CD14-positive monocyte (primary cell): ENCODE data around the gene HMX1. TPM values are rescaled to one million over a fixed set of nuclear protein-coding genes. Genes with fewer than 3 reads are reported as not detected.

Source experiments
- DNase-seq, 3 donors: peaks; one replicate each; pipeline ENCODE4 v3.0.0-alpha.2; 2011 to 2022
- H2AFZ ChIP-seq: 2 replicates; pipeline ENCODE4 v1.6.0; 2012; ENCODE audit warnings: mild to moderate bottlenecking, low read depth, low read length, inconsistent platforms; ENCODE audit not compliant: insufficient read depth, poor library complexity, severe bottlenecking
- H3K27ac ChIP-seq, 2 donors: 1 replicate in 1 of 2; 2 replicates in 1 of 2; pipeline ENCODE4 v1.5.1; 2012 to 2013; ENCODE audit warnings: low read length in 2 of 2, control low read depth in 1 of 2, inconsistent platforms in 1 of 2, low read depth in 1 of 2, mild to moderate bottlenecking in 1 of 2
- H3K27me3 ChIP-seq, 2 donors: one replicate each; pipeline versions ENCODE4 v1.6.0 to v1.6.1; 2011 to 2013; ENCODE audit warnings: low read length in 2 of 2; ENCODE audit not compliant: control insufficient read depth in 2 of 2, insufficient read depth in 2 of 2
- H3K36me3 ChIP-seq, 2 donors: replicated peaks in 1 of 2; 1 replicate in 1 of 2; 2 replicates in 1 of 2; pipeline versions ENCODE4 v1.5.1 to v1.6.1; 2012 to 2013; ENCODE audit warnings: low read length in 2 of 2, control low read depth in 1 of 2, inconsistent platforms in 1 of 2, mild to moderate bottlenecking in 1 of 2; ENCODE audit not compliant: insufficient read depth in 2 of 2, control insufficient read depth in 1 of 2
- H3K4me1 ChIP-seq, 2 donors: 1 replicate in 1 of 2; 2 replicates in 1 of 2; pipeline versions ENCODE4 v1.5.1 to v1.6.1; 2012 to 2013; ENCODE audit warnings: low read length in 2 of 2, control low read depth in 1 of 2, inconsistent platforms in 1 of 2, mild to moderate bottlenecking in 1 of 2, moderate library complexity in 1 of 2; ENCODE audit not compliant: insufficient read depth in 2 of 2, control insufficient read depth in 1 of 2
- H3K4me2 ChIP-seq: replicated peaks from 2 replicates; pipeline ENCODE3; 2012; ENCODE audit warnings: low read length, moderate library complexity, mild to moderate bottlenecking; ENCODE audit not compliant: poor library complexity, severe bottlenecking; ENCODE audit errors: extremely low read depth
- H3K4me3 ChIP-seq, 3 experiments: fragments of 200-600 bp in 1 of 3; sonication (generic) in 1 of 3; replicated peaks in 1 of 3; 1 replicate in 2 of 3; 2 replicates in 1 of 3; pipeline ENCODE4 v1.5.1; 2011 to 2013; ENCODE audit warnings: low read length in 3 of 3, mild to moderate bottlenecking in 3 of 3, control low read depth in 2 of 3, low read depth in 2 of 3, inconsistent platforms in 1 of 3, moderate library complexity in 1 of 3
- H3K79me2 ChIP-seq: 2 replicates; pipeline ENCODE4 v1.6.0; 2012; ENCODE audit warnings: mild to moderate bottlenecking, control low read depth, inconsistent platforms, low read length, moderate library complexity; ENCODE audit not compliant: insufficient read depth
- H3K9ac ChIP-seq: 2 replicates; pipeline ENCODE4 v1.6.0; 2017; ENCODE audit warnings: low read length, mild to moderate bottlenecking; ENCODE audit not compliant: insufficient read depth, poor library complexity, severe bottlenecking
- H3K9me3 ChIP-seq, 2 donors: replicated peaks in 1 of 2; 1 replicate in 1 of 2; 2 replicates in 1 of 2; pipeline versions ENCODE4 v1.5.1 to v1.6.1; 2012 to 2013; ENCODE audit warnings: low read length in 2 of 2, control low read depth in 1 of 2; ENCODE audit not compliant: control insufficient read depth in 1 of 2, insufficient read depth in 1 of 2
- H4K20me1 ChIP-seq: 2 replicates; pipeline ENCODE4 v1.6.0; 2012; ENCODE audit warnings: mild to moderate bottlenecking, low read length, control low read depth, moderate library complexity; ENCODE audit not compliant: insufficient read depth
- H3K27ac Mint-ChIP-seq, 7 donors: one replicate each; pipeline ENCODE4 v1.8.0; 2020; ENCODE audit warnings: mild to moderate bottlenecking in 7 of 7, mixed read lengths in 7 of 7, moderate library complexity in 6 of 7, inconsistent platforms in 2 of 7
- H3K27me3 Mint-ChIP-seq, 3 donors: one replicate each; pipeline ENCODE4 v1.8.0; 2021 to 2022; ENCODE audit warnings: low read depth in 3 of 3, mild to moderate bottlenecking in 3 of 3, mixed read lengths in 3 of 3, moderate library complexity in 3 of 3, inconsistent platforms in 1 of 3
- H3K36me3 Mint-ChIP-seq, 2 donors: one replicate each; pipeline ENCODE4 v1.8.0; 2020; ENCODE audit warnings: mixed read lengths in 2 of 2, inconsistent platforms in 1 of 2, mild to moderate bottlenecking in 1 of 2
- H3K4me1 Mint-ChIP-seq: one replicate; pipeline ENCODE4 v1.8.0; 2020; ENCODE audit warnings: mild to moderate bottlenecking, mixed read lengths
- H3K4me3 Mint-ChIP-seq, 2 donors: one replicate each; pipeline ENCODE4 v1.8.0; 2020; ENCODE audit warnings: mild to moderate bottlenecking in 2 of 2, mixed read lengths in 2 of 2, moderate library complexity in 1 of 2
- H3K9me3 Mint-ChIP-seq, 7 donors: one replicate each; pipeline ENCODE4 v1.8.0; 2020 to 2022; ENCODE audit warnings: mixed read lengths in 7 of 7, mild to moderate bottlenecking in 6 of 7, moderate library complexity in 6 of 7, inconsistent platforms in 2 of 7
- WGBS: methylation state at CpG from one replicate; pipeline ENCODE4 v1.1.5; 2013; ENCODE audit warnings: missing lambda C conversion rate; ENCODE audit not compliant: insufficient coverage; 5-methylcytosine and 5-hydroxymethylcytosine counted together
- intact Hi-C, 2 donors: fragments of 100-400 bp; cut with micrococcal nuclease; formaldehyde crosslinking; loops; one replicate each; pipeline versions ENCODE4 v1.15.0 to v1.15.1; 2023
- polyA plus RNA-seq, 3 donors: library from polyadenylated mRNA; depleted of rRNA in 1 of 3; unstranded in 2 of 3; stranded (reverse) in 1 of 3; fragments of 300-500 nt in 2 of 3; fragments of >200 nt in 1 of 3; fragmentation: Illumina TruSeq in 2 of 3; gene quantifications; 1 replicate in 2 of 3; 2 replicates in 1 of 3; pipeline ENCODE4 v1.2.3, GENCODE V29; 2012 to 2021
- TF ChIP-seq, protein P1 (sequence below): fragments of 200-600 bp; IDR thresholded peaks from one replicate; pipeline ENCODE4 v1.8.0; 2022; ENCODE audit warnings: antibody characterized with exemption, mild to moderate bottlenecking

Gene HMX1
- polyA plus RNA-seq, 3 donors, result not detected

DNA sequence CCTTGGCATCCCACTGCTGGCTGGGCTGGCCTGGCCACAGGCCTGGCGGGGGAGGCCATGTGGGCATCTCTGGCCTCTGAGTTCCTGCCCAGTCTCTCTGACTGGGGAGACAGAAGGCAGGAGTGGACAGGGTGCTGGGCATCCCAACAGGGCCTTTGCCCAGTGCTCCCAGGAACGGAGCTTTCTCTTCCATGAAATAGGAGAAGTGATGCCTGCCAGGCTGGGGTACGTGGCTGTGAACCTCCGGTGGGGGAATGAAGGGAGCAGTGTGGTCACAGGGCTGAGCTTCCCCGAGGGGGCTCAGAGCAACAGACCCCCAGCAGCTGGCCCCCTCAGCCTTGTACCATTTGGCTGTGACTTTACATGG lies 40.4 kb upstream of the HMX1 start:
- Histone ChIP-seq H3K4me3 (no peak overlapping the region), H4K20me1 (no peaks in the 10 kb centered on the region), H3K27me3 (no peaks in the 10 kb centered on the region), H2AFZ (no peak overlapping the region), H3K9ac (no peak overlapping the region), H3K4me1 (no peaks in the 10 kb centered on the region), H3K79me2 (no peaks in the 10 kb centered on the region), H3K9me3 (no peaks in the 10 kb centered on the region), H3K36me3 (no peaks in the 10 kb centered on the region), H3K27ac (no peak overlapping the region), H3K4me2 (no peak overlapping the region)
- Mint-ChIP-seq H3K27me3 (peaks cover 5 to 8% (median 6%) of the 10 kb centered on the region in 3 donors), H3K4me1 (no peaks in the 10 kb centered on the region), H3K36me3 (no peaks in the 10 kb centered on the region), H3K27ac (no peak overlapping the region), H3K9me3 (peaks cover 0 to 1% (median 0%) of the 10 kb centered on the region in 7 donors), H3K4me3 (no peak overlapping the region)
- TF ChIP-seq, protein P1, sequence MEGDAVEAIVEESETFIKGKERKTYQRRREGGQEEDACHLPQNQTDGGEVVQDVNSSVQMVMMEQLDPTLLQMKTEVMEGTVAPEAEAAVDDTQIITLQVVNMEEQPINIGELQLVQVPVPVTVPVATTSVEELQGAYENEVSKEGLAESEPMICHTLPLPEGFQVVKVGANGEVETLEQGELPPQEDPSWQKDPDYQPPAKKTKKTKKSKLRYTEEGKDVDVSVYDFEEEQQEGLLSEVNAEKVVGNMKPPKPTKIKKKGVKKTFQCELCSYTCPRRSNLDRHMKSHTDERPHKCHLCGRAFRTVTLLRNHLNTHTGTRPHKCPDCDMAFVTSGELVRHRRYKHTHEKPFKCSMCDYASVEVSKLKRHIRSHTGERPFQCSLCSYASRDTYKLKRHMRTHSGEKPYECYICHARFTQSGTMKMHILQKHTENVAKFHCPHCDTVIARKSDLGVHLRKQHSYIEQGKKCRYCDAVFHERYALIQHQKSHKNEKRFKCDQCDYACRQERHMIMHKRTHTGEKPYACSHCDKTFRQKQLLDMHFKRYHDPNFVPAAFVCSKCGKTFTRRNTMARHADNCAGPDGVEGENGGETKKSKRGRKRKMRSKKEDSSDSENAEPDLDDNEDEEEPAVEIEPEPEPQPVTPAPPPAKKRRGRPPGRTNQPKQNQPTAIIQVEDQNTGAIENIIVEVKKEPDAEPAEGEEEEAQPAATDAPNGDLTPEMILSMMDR, result no peak
- intact Hi-C loops, result no loop called here
- no peak for DNase-seq
- 71% methylated on average over 4 of the region's 5 CpGs for WGBS

DNA sequence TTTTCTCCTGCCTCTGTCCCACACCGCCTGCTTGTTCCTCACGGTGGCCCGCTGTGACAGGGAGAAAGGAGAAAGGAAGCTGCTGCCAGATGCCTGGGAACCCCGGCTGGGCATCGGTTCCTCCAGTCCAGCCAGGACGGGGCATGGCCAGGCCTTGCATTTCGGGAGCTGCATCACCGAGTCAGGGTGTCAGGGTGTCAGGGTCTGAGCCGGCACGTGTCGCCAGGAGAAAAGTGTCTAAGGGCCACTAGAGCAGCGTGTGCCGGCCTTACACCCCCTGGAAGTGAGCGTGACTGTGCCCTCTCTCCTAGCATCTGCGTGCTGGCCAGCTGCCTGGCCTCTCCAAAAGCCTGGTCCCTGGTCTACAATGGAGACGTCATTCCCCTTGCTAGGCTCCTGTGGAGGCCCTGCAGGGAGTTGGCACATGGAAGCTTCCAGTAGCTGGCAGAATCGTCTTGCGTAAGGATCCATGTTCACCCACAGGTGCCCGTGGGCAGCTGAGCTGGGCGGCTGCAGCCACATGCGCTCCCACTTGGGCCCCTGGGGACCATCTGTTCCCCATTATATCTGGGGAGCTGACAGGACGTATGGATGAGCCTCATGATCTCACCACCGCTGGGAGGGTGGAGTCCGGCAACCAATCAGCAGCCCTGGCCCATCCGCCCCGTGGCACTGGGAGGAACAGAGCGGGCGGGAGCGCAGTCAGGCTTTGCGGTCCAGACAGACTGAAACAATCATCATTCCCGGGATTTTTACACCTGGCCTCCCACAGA lies 39.9 kb upstream of the HMX1 start:
- H3K36me3 Mint-ChIP-seq, result no peaks in the 10 kb centered on the region
- Histone ChIP-seq H3K9ac (no peak overlapping the region), H3K27me3 (no peaks in the 10 kb centered on the region), H3K27ac (no peak overlapping the region), H3K9me3 (no peaks in the 10 kb centered on the region), H3K79me2 (no peaks in the 10 kb centered on the region), H3K4me1 (no peaks in the 10 kb centered on the region), H3K4me3 (no peak overlapping the region), H2AFZ (no peak overlapping the region), H3K36me3 (no peaks in the 10 kb centered on the region), H4K20me1 (no peaks in the 10 kb centered on the region), H3K4me2 (no peak overlapping the region)
- DNase-seq, result no peak
- peaks cover 0 to 1% (median 0%) of the 10 kb centered on the region in 7 donors for H3K9me3 Mint-ChIP-seq
- H3K4me3 Mint-ChIP-seq, result no peak overlapping the region
- TF ChIP-seq, protein P1, result no peak
- H3K4me1 Mint-ChIP-seq, result no peaks in the 10 kb centered on the region
- whole genome bisulfite sequencing, result 87% methylated on average over 31 of the region's 31 CpGs
- intact Hi-C loops, result no loop called here
- peaks cover 5 to 9% (median 6%) of the 10 kb centered on the region in 3 donors for H3K27me3 Mint-ChIP-seq
- no peak overlapping the region for H3K27ac Mint-ChIP-seq
